Esophagus muscularis mucosa (tissue), 3 donors: Measurements from ENCODE around the gene PANX2.

ENCODE experiments used
- EP300 ChIP-seq: sonication (generic); formaldehyde crosslinking; IDR thresholded peaks from one replicate; pipeline ENCODE4 v1.6.1; 2017; ENCODE audit warnings: antibody characterized with exemption
- TF ChIP-seq, protein P1 (sequence below), 3 experiments: fragments of 200-600 bp in 2 of 3; fragments of 450-650 bp in 1 of 3; sonication (generic) in 2 of 3; IDR thresholded peaks; one replicate each; pipeline ENCODE4 v1.5.1; 2017 to 2019; ENCODE audit warnings: antibody characterized with exemption in 3 of 3, mild to moderate bottlenecking in 2 of 3, moderate library complexity in 1 of 3

GRCh38 chr22:50203288-50203687 lies 32.8 kb downstream of the PANX2 start:
- no peak for TF ChIP-seq EP300
- TF ChIP-seq, protein P1, sequence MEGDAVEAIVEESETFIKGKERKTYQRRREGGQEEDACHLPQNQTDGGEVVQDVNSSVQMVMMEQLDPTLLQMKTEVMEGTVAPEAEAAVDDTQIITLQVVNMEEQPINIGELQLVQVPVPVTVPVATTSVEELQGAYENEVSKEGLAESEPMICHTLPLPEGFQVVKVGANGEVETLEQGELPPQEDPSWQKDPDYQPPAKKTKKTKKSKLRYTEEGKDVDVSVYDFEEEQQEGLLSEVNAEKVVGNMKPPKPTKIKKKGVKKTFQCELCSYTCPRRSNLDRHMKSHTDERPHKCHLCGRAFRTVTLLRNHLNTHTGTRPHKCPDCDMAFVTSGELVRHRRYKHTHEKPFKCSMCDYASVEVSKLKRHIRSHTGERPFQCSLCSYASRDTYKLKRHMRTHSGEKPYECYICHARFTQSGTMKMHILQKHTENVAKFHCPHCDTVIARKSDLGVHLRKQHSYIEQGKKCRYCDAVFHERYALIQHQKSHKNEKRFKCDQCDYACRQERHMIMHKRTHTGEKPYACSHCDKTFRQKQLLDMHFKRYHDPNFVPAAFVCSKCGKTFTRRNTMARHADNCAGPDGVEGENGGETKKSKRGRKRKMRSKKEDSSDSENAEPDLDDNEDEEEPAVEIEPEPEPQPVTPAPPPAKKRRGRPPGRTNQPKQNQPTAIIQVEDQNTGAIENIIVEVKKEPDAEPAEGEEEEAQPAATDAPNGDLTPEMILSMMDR (IDR thresholded peaks at IDR 0.05): no peak
